Ecto neural progenitor cell (in vitro differentiated cells): ENCODE measurements around the gene OPA1.

Experiments used
- DNase-seq: peaks from one replicate; pipeline ENCODE4 v3.0.0-alpha.2; 2018; ENCODE audit warnings: low spot score

OPA1 gene, protein sequence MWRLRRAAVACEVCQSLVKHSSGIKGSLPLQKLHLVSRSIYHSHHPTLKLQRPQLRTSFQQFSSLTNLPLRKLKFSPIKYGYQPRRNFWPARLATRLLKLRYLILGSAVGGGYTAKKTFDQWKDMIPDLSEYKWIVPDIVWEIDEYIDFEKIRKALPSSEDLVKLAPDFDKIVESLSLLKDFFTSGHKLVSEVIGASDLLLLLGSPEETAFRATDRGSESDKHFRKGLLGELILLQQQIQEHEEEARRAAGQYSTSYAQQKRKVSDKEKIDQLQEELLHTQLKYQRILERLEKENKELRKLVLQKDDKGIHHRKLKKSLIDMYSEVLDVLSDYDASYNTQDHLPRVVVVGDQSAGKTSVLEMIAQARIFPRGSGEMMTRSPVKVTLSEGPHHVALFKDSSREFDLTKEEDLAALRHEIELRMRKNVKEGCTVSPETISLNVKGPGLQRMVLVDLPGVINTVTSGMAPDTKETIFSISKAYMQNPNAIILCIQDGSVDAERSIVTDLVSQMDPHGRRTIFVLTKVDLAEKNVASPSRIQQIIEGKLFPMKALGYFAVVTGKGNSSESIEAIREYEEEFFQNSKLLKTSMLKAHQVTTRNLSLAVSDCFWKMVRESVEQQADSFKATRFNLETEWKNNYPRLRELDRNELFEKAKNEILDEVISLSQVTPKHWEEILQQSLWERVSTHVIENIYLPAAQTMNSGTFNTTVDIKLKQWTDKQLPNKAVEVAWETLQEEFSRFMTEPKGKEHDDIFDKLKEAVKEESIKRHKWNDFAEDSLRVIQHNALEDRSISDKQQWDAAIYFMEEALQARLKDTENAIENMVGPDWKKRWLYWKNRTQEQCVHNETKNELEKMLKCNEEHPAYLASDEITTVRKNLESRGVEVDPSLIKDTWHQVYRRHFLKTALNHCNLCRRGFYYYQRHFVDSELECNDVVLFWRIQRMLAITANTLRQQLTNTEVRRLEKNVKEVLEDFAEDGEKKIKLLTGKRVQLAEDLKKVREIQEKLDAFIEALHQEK

DNA sequence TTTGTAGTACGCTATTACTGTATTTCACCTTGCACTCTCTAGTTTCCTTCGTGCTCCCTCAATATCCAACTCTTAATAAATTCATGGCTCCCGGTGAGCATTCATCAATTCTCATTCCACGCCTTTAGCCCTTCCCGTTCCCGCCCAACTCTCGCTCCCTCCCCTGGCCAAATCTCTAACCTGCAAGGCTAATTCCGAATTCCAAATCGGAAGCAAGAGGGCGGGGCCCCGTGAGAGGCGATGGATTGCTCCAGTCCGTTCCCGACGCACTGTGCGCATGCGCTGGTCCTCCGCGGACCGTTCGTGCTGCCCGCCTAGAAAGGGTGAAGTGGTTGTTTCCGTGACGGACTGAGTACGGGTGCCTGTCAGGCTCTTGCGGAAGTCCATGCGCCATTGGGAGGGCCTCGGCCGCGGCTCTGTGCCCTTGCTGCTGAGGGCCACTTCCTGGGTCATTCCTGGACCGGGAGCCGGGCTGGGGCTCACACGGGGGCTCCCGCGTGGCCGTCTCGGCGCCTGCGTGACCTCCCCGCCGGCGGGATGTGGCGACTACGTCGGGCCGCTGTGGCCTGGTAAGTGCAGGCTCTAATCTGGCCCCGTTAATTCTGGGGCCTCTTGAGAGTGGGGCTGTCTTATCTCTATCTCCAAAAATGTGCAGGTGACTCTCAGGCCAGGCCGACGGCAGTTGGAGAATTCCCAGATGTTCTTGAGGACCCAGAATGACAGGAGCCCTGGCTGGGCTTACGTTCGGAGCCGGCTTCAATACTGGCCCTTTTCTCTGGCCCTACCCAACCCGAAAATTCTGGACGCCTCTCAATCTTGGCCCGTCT, at the start of gene OPA1:
TSS of gene OPA1 (plus strand) at position 368 of the 827 bp plus-strand sequence. CDS start at position 538, 170 bp downstream.
- DNase-seq = peak; percentile 98

DNA sequence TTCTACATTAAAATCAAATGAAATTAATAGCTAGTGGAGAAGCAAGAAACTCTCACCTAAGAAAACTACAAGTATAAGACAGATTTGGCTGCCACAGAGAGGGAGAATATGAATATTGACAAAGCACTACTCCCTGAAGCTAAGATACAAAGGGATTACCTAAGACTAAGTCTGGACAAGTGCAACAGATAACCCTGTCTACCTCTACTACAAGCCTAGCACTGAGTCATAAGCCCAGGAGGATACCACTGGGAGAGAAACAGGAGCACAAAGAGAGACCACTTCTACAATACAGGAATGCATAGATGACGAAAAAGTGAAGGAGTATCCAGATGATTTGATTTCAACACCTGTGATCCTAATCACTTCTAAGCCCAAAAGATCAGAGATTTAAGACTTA, 48.7 kb upstream of the OPA1 start:
- DNase-seq = no peak

DNA sequence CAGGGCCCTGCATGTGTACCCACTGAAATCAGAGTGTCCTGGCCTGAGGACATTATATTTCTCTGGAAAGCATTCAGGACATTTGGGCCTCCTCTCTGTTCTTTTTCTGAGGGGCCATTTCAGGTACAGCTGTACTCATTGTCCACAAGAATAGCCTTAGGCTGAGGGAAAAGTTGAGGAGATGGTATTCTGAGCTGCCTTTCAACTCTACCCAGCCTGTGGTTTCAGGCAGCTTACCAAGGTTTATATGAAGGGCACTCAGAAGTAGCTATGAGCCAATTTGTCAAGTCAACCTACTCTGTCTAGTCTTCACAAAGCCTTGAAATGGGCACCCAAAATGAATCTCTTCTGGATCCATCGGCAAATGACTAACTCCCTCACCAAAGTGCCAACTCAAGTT, 47.7 kb upstream of the OPA1 start:
- DNase-seq = no peak

DNA sequence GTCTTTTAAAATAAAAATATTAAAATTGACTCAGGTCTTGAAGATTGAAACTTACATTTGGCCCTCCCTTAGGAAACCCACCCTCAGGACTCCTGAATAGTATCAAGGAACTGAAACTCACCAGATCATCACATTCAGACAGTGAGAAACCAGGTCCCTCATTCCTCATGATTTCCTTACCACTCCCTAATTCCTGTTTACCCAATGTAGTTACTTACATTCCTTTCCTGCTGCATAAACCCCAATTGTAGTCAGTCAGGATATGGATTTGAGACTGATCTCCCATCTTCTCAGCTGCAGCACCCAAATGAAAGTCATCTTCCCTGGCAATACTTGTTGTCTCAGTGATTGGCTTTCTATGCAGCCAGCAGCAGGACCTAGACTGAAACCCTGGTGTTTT, 46.9 kb upstream of the OPA1 start:
- DNase-seq = no peak

DNA sequence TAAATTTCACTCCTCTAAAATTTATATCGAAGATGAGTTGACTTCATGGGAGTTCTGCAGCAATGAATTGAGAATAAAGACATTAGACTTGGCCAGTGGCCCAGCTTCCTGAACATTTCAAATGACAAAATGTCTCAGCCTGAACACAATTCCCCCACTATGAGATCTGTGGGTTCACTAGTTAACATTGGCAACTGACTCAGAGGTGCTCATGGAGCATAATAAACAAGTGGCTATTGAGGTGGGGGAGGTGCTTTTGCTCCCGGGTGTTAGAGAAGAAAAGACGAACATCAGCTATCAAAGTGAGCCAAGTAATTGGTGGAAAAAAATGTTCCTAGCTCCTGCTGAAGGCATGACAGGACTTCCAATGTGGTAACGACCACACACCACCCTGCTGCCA, 44.6 kb upstream of the OPA1 start:
- DNase-seq = no peak

DNA sequence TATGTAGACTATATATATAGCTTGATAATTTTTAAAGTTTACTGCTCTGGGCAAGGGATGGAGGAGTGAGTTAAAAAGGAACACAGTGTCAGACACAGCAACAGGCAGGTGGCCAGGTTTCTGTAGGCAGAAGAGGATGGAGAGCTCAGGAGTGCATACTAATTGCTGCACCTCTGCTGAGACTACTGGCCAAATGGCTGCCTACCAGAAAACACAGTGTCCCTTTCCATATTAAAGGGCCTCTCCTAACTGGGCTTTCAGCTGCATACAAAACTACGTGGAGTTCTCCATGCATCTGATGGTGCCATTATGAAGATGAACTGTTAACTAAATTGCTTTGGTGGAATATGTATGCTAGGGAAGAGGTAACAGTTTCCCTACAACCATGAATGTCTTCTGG, 40.1 kb upstream of the OPA1 start:
- no peak for DNase-seq

DNA sequence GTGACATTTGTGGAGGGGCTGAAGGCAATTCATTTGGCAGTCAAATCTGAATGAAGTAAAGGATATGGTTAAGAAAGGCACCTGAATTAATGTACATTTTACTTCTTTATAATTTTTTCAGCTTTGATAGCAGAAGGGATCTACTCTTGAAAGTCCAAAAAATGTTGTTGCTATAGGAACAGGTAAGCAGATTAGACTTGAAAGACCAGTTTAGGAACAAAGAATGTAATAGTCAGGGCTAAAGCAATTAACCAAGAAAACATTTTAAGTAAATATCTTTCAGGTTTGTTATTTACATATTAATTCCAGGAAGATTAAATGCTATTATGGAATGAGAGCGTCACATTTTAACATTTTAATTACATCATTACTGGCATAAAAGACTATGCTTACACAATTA, 39.4 kb upstream of the OPA1 start:
- DNase-seq = no peak

DNA sequence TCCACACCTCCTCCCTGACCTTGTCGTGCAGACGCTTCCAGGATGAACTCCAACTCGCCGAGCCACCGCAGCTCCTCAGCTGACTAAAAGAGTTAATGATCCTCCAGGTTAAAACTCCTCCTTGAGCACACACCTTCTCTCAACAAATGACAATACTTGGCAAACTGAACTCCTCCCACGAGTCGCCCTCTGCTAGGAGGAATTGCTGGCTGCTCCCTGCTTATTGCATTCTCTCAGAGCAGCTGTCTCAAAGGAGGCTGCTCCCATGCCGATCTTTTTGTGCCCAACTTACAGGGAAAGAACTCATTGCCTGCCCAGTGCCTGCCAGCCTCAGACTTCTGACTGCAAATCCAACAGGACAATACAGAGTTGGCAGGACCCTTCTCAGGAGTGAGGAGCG, 38.2 kb upstream of the OPA1 start, which contains the start of gene ATP13A4:
TSS of gene ATP13A4 (minus strand) at position 85 of the 400 bp plus-strand sequence. CDS start 96 bp downstream, outside the sequence.
- DNase-seq = no peak

DNA sequence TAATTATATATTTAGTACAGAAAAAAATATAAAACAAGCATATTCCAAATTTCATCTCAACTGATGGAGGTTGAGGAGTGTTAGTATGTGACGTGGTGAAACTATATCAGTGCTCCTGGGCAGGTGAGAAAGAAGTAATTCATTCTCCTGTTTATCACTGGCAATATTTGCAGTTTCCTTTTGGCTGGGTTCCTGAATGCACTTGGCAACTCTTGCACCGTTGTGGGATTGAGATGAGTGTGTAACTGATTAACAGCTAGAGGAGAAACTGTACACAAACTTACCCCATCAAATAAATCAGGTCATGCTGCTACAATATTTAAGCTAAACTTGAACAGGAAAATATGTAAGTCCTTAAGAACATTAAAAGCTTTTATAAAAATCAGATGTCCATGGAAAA, 36.2 kb upstream of the OPA1 start:
- no peak for DNase-seq

DNA sequence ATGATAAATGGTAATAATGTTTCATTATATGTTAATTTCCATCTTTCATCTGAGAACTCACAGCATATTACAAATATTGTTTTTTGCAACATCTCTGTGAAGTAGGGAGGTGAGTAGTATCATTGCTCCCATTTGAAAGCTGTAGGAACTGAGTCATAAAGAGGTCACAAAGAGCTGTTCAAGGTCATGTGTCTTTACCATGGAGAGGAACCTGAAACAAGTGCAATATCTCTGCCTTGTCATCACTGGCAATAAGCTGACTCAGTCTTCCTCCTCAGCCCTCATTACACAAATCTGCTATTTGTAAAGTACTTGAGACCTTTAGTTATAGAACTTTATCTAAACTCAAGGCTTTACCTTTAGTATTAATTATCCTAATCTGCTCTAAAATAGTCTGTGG, 33.9 kb upstream of the OPA1 start:
- DNase-seq = no peak

DNA sequence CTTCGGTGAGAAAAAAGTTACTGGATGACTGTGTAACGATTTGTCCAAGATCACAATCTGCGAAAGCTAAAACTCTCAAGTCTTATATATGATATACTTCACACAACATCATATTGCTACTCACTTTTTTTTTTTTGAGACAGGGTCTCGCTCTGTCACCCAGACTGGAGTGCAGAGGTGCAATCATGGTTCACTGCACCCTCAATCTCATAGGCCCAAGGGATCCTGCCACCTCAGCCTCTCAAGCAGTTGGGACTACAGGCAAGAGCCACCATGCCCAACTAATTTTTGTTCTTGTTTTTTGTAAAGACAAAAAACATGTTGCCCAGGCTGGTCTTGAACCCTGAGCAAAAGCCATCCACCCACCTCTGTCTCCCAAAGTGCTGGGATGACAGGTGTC, 32.9 kb upstream of the OPA1 start:
- DNase-seq = no peak

DNA sequence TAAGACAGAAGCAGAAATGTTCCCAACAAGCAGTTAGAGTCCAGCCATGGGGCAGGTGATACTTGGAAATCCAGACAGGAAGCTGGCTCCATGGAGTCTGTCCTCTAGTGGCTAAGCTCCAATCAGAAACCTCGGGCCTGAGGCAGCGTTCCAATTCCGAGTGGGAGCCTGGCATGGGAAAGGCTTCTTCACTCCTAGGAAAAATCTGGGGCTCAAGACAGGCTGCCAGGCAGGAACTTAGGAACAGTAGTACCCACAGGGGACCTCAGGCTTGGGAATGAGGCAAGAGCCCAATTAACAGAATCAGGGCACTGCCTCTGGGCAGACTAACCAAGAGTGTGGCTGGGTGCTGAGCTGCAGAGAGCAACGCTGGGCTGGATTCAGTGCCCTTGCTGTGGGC, 32.1 kb upstream of the OPA1 start:
- no peak for DNase-seq

DNA sequence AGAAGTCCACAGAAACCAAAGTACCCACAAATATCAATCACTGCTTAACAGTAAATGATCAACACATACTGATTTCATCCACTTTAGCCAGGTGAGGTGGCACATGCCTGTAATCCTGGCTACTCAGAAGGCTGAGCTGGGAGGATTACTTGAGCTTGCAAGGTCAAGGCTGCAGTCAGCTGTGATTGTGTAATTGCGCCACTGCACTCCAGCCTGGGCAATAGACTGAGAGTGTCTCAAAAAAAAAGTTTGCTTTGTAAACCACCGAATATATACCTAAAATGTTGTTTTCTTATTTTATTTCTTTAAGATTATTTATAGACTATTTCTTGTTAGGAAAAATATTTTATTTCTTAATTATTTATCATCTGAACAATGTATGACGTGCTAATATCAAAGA, 29.6 kb upstream of the OPA1 start:
- DNase-seq = no peak

DNA sequence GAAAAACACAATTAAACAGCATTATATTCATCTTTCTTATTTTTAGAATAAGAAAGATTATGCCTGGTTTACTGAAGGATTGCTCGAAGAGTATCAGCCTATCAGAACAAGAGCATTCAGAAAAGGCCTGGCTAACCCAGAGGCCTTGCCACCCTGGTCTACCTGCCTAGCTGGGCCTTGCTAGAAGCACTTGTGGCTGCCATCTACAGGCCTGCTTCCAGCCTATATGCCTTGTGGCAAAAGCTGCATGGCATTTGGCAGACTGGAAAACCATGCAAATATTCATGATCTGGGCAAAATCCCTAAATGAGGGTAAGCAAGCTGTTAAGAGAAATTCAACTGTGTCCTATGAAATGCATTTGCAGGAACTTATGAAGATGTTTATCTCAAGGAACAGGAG, 29.0 kb upstream of the OPA1 start:
- no peak for DNase-seq

DNA sequence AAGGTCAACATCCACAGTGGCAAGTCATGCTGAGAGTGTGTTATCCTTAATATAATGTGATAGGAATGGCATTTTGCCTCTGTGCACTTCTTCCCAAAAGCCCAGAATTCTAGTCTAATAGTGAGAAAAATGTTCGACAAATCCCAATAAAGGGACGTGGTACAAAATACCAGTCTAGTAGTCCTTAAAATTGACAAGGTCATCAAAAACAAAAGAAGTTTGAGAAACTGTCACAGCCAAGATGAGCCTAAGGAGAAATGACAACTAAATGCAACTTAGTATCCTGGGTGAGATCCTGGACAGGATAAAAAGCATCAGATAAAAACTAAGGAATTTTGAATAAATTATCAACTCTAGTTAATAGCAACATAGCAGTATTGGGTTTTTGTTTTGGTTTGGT, 23.9 kb upstream of the OPA1 start:
- no peak for DNase-seq

DNA sequence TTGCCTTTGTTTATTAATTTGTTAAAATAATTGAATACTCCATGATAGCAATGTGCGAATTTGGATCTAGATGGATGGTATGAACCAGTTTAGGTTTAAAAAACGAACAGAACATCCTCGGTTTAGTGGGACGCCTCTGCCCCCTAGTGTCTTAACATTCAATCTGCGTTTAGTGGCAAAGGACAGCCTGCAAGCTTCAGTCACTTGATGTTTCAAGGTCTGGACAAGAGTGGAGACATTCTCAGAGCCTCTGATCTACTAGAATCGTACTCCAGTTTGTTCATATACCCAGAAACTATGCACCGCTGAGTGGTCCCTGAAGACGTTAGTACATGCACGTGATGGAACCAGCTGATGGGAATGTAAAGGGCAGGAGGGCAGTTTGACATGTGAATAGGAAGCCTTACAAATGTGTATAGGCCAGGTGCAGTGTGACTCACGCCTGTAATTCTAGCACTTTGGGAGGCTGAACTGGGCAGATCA, 20.5 kb upstream of the OPA1 start:
- DNase-seq = peak; percentile 65

DNA sequence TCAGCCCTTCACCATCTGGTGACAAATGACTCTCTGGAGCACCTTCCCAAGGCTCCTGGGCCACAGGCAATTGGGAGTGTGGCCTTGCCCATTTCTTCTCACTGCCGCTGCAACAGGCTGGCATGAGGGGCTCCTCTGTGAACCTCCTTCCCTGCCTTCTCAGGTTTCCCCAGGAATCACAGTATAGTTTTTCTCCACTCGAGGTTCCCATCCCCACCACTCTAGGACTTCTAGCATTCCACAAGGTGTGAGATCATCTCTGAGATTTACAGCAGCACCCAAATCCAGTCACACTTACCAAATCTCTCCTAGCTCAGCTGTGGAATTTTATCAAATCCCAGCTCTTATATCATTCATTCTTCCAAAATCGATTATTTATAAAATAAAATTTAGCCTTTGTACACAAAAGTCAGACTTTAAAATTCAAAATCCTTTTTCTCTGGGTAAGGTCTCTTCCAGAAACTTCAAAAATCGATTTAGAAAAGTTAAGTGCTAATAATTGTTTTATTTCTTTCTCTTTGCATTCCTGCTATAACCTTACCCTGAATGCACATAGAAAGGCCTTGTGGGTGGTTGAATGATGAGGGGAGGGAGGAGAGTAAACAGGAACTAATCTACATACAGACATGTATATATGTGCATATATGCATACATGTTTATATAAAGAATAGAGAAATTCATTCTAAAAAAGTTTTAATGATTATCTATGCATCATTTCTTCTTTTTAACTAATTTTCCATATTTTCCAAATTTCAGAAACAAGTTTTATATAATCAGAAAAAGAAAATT, 19.4 kb upstream of the OPA1 start:
- no peak for DNase-seq

DNA sequence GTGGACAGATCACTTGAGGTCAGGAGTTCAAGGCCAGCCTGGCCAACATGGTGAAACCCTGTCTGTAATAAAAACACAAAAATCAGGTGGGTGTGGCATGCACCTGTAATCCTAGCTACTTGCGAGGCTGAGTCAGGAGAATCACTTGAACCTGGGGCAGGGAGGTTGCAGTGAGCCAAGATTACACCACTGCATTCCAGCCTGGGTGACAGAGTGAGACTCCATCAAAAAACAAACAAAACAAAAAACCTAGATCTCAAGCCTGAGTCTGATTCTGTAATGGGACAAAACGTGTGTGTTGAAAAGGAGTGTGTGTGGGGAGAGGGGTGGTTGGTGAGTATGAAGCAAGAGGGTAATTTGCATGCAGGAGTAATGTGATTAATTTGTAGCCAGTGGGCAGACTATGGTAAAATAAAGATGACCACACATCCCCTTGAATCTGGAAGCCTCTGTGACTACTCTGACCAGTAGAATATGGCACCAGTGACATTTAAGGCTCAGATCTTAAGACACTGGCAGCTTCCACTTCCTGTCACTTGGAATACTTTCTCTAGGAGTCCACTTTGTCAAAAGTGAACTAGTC, 18.4 kb upstream of the OPA1 start:
- no peak for DNase-seq

DNA sequence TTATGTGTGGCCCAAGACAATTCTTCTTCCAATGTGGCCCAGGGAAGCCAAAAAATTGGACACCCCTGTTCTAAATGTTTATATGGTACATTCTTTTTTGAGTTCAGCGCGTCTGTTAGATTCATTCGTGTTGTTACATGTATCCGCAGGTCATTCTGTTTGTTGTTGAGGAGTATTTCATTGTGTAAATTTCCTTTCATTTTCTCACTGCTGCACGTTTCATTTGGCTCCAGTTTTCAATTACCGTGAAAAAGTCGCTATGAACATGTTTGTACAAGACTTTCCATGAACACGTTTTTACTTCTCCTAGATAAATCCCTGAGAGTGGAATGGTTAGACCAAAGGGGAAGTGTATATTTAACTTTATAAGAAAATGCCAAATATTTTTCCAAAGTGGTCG, 7.5 kb upstream of the OPA1 start:
- DNase-seq = no peak

DNA sequence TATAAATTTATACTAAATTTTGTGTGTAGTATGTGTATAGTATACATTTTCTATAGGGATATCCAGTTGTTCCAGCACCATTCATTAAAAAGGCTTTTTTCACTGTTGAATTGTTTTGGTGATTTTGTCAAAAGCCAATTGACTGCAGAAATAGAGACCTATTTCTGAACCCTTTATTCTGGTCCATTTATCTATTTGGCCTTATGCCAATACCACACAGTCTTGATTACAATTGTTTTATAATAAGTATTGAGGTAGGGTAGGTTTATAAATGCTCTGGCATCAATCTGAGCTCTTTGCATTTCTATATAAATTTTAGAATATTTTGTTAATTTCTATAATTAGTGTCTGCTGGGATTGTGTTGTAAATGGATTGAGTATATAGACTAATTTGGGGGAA, 6.5 kb upstream of the OPA1 start:
- DNase-seq = no peak

DNA sequence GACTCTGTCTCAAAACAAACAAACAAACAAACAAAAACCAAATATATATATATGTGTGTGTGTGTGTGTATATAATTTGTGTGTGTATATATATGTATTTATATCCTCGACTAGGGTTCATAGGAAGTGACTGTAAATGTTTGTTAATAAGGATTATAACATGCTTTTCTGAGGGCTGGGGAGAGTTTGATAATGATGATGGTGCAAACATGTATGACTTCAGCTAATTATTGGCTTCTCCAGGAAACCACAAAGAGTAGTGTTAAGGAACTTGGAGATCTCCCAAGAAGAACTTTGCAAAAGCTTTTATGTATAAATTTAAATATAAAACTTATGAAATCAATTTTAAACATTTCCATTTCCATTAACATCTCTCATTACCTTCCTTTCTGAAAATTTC, 3.9 kb upstream of the OPA1 start:
- no peak for DNase-seq
